Measurements from ENCODE around the gene ZNF423.

ZNF423 gene

GRCh38 chr16:49672753-49673152, 183.2 kb downstream of the ZNF423 start:
- H3K4me3 ChIP-seq (ENCODE audit: low read depth, low read length): no peak overlapping the region
- TF ChIP-seq CTCF (IDR thresholded peaks at IDR 0.05; ENCODE audit: borderline replicate concordance, insufficient read depth, low read depth, low read length): no peak

GRCh38 chr16:49671333-49671732, 184.6 kb downstream of the ZNF423 start:
- no peak for TF ChIP-seq CTCF (IDR thresholded peaks at IDR 0.05; ENCODE audit: borderline replicate concordance, insufficient read depth, low read depth, low read length)
- H3K4me3 ChIP-seq (ENCODE audit: low read depth, low read length): no peak overlapping the region

DNA sequence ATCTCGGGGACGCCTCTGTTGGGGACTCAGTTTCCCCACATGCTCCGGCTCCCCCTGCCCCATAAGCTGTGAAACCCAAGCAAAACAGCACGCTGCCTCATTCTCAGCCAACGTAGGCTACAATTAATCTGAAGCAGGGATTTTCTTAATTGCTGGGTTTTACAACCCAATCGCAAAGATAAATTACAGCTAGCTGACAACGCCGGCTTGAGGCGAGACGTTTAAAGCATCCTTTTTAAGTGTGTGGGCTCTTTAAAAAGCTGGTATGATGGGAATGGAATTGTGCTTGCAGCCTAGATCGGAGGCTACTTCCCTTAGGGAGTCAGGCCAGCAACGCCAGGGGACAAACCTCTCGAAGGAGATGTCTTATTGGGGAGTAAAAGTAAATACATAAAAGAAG, 185.3 kb downstream of the ZNF423 start:
- TF ChIP-seq CTCF (IDR thresholded peaks at IDR 0.05; ENCODE audit: borderline replicate concordance, insufficient read depth, low read depth, low read length): no peak
- no peak overlapping the region for H3K4me3 ChIP-seq (ENCODE audit: low read depth, low read length)

GRCh38 chr16:49665482-49666230, 190.3 kb downstream of the ZNF423 start:
- no peak overlapping the region for H3K4me3 ChIP-seq (ENCODE audit: low read depth, low read length)
- TF ChIP-seq CTCF (IDR thresholded peaks at IDR 0.05; ENCODE audit: borderline replicate concordance, insufficient read depth, low read depth, low read length): no peak

DNA sequence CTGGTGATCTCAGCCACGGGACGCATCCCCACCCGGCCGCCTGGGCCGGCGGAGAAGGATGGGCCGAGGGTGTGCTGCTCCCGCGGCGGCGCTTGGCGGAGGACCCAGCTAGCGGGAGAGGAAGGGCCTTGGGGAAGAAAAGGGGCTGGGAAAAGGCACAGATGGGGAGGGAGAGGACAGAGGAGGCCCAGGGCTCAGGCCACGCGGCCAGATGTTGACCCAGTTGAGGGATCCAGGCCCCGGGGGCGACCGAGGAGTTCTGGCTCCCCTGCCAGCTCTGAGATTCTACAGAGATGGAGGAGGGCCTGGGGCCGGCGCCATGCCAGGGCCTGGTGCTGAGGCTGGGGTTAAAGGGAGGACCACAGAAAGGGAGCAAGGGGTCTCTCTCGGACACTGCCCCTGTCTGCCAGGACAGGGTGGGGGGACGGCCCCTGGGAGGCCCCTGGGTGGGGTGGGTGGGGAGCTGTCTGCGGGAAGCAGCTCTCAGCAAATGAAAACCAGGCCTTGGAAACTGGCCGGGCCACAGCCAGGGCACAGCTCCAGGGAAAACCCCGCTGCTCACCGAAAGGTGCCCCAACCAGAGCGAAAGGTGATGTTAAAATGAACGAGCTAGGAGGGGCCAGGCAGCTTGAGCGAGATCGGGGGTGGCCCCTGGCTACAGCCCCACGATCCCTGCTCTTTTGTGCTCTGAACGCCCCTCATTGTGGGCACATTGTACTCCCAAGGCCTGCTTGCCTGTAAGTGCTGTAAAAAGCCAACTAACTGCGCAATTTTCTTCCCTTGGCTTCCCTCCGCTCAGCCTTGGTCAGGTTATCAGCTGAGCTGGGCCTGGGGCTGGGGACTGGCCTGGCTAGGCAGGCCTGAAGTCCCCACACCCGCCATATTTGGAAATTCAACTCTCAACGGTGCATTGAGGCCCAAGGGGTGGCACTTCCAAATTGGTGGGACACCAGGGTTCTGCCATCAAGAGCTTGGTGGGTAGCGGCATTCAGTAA, 191.4 kb downstream of the ZNF423 start:
- no peak for TF ChIP-seq CTCF (IDR thresholded peaks at IDR 0.05; ENCODE audit: borderline replicate concordance, insufficient read depth, low read depth, low read length)
- no peak overlapping the region for H3K4me3 ChIP-seq (ENCODE audit: low read depth, low read length)

DNA sequence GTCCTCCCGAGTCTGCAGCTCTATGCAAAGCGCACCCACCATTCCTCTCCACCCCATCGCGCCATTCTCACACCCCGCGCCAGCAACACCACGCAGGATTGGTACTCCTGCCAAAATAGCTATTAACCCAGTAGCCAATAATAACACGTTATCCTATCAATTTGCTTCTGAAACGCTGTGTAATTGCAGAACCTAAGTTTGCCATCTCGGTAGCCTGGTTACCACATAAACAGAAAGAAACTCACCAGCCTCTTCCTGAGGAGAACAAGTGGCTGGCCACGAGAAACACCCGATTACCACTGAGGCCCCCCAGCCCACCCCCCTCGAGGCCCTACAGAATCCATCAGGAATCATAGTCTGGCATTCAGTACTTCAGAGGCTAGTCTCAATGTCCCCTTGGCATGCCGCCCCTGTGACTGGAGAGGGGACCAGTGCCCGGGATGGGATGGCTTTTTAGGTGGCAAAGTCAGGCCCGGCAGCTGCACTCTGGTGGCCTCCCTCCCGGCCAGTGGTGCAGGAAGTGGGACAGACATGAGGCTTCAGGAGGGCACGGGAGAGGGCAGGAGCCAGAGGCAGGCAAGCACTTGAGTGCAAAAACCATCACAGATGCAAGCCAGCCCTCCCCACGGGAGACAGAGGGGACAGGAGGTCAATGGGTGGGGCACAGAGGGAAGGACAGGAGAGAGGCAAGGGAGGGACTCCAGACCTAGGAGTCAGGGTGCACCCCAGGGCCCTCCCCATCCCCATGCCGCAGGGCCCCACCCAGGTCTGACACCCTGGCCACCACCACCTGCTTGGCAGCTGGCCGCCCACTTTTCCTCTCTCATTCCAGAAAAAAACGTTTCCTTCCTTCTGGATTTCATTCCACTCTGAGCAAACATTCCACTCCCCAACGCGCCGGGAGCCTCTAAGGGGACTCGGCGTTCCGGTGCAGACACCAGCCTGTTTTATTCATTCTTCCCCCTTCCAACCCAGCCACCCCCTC, 192.5 kb downstream of the ZNF423 start:
- no peak for TF ChIP-seq CTCF (IDR thresholded peaks at IDR 0.05; ENCODE audit: borderline replicate concordance, insufficient read depth, low read depth, low read length)
- no peak overlapping the region for H3K4me3 ChIP-seq (ENCODE audit: low read depth, low read length)

Measured in GM12875 (cell line).